ENCODE measurements around the gene DTNA.

DNA sequence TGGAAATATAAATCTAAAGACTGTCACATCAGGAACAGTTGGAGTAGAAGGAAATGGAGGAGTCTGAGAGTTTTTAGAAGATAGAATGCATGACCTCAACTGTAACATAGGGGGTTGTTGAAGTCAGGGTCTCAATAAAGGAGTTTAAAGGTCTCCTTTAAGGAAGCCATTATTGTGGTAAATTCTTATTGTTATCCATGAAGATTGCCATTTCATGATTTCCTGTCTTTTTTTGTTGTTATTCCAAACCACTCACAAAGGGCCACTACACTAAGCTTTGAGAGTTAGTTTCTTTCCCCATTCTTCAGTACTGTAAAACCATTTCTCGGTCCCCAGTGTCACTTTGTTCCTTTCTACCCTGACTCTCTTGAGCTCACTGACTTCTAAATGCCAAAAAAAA, 134.0 kb downstream of the DTNA start:
- TF ChIP-seq, protein P1, sequence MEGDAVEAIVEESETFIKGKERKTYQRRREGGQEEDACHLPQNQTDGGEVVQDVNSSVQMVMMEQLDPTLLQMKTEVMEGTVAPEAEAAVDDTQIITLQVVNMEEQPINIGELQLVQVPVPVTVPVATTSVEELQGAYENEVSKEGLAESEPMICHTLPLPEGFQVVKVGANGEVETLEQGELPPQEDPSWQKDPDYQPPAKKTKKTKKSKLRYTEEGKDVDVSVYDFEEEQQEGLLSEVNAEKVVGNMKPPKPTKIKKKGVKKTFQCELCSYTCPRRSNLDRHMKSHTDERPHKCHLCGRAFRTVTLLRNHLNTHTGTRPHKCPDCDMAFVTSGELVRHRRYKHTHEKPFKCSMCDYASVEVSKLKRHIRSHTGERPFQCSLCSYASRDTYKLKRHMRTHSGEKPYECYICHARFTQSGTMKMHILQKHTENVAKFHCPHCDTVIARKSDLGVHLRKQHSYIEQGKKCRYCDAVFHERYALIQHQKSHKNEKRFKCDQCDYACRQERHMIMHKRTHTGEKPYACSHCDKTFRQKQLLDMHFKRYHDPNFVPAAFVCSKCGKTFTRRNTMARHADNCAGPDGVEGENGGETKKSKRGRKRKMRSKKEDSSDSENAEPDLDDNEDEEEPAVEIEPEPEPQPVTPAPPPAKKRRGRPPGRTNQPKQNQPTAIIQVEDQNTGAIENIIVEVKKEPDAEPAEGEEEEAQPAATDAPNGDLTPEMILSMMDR (IDR thresholded peaks at IDR 0.05; ENCODE audit: low read length), result no peak
- no peak for TF ChIP-seq EZH2 (optimal IDR thresholded peaks at IDR 0.05; ENCODE audit: low read depth, low read length)
- TF ChIP-seq EZH2phosphoT487 (IDR thresholded peaks at IDR 0.05; ENCODE audit: low read length), result no peak

Data from MM.1S (cell line).